ENCODE data around the gene XRCC3. TPM values are rescaled to one million over a fixed set of nuclear protein-coding genes. Genes with fewer than 3 reads are reported as not detected.

Gene XRCC3
- total RNA-seq, 1 experiment from 2014 or later, result 14.5 TPM

DNA sequence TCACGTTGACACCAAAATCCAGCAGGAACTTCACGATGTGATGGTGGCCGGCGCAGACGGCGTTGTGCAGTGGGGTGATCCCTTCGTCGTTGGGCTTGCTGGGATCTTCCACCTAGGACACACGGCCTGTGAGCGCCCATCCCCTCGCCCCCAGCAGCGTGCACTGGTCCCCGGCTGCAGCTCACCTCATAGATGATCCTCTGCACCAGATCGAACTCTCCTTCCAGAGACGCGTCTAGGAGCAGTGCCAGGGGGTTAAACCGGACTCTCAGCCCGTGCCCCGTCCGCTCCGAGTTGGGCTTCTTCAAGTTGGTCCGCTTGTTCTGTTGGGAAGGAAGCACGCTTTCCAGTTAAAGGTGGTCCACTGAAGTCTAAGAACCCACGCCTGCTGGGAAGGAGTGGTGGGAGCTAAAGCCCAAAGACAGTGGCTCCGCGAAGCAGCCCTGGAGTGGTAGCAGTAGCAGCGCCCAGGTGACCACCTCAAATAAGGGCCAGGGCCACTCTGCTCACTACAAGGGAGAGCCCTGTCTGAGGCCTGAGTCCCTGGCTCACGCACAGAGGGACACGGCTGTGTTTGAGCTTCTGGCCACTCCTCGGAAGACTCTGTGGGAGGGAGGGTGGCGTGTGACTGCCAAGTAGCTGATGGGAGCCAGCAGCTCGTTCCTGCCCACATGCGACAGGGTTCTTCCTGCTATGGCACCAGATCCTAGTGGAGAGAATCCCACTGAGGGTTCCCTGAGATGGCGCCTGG is 23.6 kb upstream of the XRCC3 start:
- no peak for DNase-seq (ENCODE audit: low read depth)

DNA sequence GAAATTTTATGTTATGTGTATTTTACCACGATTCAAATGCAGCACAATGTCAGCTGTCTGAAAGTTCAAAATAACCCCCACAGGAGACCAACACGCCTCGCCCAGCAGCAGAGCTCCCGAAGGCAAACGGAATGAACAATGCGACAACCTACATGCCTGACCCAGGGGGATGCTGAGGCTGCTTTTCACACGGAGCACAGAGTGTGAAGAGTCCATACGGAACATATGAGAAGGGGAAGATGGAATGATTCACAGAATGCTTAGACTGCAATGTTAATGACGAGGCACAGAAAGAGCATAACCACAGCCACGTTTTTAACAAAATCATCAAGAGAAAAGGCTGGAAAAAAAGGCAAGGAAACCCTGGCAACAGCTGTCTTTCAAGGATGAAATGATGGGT is 22.9 kb upstream of the XRCC3 start:
- no peak for DNase-seq (ENCODE audit: low read depth)

DNA sequence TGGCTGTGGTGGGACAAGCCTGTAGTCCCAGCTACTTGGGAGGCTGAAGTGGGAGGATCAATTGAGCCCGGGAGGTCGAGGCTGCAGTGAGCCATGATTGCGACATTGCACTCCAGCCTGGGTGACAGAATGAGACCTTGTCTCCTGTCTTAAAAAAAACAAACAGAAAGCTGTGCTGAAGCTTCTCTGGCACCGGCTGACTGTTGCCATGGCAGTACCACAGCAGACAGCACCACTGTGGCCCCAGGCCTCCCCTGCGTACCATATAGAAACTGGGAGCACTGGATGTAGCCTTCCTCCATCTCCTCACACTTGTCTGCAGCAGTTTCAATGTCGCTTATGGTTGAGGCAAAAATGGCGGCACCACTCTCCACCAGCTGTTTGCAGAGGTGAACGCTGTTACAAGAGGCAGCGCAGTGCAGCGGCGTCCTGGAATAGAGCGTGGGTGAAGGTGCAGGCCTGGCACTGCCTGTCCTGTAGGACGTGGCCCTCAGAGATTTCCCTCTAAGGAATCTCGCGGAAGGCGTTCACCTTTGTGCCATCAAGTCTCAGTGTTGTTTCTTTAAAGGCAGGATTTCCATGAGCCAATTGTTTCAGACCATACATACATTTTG is 22.3 kb upstream of the XRCC3 start:
- no peak for DNase-seq (ENCODE audit: low read depth)

DNA sequence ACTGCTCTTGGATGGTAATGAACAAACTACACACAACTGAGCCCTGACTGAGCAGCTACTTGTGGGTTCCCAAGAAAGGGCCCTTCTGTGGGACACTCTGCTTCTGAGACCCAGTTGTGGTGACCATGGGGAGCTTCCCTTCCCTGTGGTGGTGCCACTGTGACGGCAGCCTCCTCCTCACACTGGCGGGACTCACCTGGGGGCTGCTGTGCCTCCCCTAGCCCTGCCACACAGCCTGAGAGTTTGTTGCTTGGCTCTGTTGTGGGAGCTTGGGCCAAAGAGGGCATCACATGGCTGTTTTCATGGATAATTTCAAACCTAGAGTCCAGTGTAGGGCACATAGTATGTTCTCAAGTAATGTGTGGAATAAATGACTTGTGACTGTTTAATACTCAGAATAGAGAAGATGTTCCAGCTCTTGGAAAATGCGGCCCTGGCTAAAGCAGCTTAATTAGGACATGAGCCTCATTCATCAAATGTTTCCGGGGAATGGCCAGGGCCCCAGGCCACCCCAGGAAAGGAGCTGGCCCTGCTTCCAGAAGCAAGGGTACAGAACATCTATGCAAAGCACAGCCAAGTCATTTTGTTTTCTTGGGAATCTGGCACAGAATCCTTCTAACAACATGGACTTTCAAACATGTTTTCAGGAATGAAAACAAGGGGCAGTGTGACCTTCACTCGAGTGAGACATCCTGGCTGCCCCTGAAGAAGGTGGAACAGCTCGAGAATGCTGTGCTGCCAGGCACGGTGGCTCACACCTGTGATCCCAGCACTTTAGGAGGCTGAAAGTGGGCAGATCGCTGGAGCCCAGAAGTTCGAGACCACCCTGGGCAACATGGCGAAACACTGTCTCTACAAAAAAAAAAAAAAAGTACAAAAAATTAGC is 21.5 kb upstream of the XRCC3 start:
- no peak for DNase-seq (ENCODE audit: low read depth)

DNA sequence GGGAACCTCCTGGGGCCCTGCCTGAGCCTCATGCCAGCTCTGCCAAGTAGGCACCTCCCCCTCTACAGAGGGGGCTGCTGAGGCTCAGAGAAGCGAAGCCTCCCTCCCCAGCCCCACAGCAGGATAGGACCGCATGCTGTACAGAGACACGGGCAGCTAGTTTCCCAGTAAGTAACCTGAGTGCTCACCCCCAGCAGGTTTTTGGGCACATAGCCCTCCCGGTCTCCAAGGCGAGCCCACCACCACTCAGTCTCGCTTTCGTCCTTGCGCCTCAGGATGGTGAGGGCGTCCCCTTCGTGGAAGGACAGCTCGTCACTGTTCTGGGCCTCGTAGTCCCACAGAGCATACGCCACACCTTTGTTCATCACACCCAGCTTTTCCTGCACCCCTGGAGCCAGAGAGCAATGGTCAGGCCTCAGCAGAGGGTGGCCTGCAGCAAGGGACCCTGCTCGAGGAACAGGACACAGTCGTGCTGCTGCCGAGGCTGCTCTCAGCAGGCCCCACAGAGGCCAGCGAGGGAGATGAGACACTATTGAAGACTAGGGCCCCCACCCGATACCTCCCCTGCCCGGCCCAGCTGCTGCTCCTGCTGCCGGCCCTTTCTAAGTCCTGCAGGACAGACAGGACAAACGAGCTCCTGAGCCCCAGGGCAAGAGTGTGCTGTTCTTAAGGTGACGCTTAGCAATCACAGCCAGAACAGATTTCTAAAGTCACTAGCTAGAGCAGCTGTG is 20.7 kb upstream of the XRCC3 start:
- DNase-seq (ENCODE audit: low read depth), result no peak

DNA sequence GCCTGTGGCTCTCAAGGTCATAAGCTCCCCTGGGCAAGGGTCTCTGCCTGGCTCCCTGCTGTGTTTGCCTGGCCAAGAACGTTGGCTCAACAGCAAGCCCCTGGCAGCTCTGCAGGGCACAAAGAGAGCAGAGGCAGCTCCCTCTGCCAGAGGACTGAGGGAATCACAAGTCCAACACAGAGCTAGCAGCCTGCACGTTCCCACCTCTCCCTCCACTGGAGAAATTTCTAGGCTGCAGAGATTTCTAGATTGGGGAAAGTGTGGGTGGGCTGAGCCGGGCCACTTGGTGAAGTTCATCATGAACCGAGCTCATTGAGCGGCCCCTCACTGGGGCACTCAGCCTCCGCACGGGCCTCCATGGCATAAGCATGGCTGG is 20.2 kb upstream of the XRCC3 start:
- DNase-seq (ENCODE audit: low read depth), result no peak

DNA sequence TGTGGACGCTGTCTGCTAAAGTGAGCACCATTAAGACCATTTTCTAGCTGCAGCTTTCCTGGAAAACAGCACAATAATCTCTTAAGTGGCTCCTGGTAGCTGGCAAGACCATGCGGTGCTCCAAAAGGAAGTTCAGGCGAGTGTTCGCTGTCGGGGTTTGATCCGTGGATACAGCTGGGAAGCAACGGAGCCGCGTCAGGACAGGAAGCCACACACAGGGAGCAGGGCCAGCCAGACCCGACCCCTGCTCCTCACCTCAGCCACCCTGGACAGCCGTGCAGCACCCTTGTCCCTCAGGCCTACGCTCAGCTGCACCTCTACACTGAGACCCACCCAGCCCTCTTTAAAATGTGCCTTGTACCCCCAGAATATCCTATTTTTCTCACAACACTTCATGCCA is 19.8 kb upstream of the XRCC3 start:
- no peak for DNase-seq (ENCODE audit: low read depth)

DNA sequence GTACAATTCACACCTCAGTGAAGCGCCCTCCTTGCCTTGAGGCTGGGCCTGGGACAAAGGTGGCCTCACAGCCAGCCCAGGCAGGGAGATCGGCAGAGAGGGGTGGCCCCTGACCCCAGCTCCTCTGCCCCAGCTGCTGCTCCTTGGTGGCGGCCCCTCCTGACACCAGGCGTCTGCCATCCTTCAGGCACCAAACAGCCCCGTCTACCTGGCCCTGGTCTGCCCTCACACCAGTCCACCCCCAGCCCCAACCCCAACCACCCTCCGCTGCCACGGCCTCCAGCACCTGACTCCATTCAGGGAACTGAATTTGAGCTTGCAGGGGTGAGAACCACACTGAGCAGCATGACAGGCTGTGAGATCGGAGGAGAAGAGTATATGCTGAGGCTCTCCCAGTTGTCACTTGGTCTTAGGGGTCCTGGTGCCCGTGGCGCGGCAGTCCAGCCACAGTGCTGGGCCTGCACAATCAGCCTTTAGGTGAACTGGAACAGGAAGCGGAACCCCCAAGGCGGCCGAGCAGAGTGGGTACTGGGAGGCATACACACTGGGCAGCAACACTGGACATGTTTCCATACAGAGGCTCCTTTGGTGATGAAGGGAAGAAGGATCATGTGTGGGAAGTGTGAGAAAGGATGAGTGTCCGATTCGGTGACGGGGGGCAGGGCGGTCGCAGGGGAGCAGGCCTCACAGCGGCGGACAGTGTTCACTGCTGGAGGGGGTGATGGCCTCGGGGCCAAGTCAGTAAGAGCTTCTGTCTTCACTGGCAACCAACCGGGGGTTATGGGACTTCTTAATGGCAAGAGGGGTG is 19.0 kb upstream of the XRCC3 start:
- DNase-seq (ENCODE audit: low read depth), result no peak

DNA sequence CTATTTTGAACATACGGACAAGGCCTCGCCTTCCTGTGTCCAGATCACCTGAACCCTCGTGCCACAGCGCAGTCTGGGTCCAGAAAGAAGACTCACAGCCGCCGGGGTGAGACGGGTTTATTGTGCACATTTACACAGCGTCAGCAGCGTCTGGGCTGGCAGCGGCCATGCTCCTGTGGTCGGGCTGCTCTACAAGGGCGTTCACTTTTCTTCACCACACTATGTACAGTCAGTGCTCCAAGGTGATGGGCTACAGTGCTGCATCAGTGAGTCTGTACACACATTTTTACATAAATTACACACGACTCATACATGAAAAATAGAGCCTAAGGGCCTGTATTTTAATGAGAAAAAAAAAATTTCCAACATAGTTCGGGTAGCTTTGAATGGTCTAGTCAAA is 18.4 kb upstream of the XRCC3 start:
- DNase-seq (ENCODE audit: low read depth), result no peak

DNA sequence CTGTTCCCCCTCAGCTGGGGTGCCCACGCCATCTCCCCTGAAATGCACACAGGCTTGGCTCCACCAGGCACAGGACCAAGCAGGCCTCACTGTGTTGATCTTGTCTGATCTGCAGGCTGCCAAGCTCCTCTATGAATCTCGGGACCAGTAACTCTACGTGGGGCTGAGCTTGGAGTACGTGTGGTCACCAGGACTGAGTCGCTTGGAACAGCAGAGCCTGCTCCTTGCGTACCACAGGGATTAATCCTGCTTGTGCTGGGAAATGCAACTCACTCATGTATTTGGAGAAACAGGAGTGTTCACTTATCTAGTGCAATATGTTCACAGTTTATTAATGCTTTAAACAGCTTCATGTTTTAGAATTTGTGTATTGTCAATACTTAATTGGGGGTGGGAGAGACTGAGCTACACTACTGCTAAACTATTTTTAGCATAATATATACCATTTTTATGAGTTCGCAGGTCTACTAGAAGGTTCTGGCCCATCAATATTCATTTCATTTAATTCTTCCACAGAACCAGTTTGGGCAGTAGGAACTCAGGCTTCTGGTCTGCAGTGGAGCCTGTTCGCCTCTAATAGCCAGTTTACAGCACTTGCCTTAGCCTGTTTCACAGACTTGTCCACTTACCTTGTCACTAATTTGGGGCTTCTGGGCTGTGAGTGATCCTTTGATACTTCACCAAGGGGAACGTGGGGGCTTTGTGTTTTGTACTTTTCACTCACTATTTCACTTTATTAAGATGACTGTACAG is 17.8 kb upstream of the XRCC3 start:
- no peak for DNase-seq (ENCODE audit: low read depth)

DNA sequence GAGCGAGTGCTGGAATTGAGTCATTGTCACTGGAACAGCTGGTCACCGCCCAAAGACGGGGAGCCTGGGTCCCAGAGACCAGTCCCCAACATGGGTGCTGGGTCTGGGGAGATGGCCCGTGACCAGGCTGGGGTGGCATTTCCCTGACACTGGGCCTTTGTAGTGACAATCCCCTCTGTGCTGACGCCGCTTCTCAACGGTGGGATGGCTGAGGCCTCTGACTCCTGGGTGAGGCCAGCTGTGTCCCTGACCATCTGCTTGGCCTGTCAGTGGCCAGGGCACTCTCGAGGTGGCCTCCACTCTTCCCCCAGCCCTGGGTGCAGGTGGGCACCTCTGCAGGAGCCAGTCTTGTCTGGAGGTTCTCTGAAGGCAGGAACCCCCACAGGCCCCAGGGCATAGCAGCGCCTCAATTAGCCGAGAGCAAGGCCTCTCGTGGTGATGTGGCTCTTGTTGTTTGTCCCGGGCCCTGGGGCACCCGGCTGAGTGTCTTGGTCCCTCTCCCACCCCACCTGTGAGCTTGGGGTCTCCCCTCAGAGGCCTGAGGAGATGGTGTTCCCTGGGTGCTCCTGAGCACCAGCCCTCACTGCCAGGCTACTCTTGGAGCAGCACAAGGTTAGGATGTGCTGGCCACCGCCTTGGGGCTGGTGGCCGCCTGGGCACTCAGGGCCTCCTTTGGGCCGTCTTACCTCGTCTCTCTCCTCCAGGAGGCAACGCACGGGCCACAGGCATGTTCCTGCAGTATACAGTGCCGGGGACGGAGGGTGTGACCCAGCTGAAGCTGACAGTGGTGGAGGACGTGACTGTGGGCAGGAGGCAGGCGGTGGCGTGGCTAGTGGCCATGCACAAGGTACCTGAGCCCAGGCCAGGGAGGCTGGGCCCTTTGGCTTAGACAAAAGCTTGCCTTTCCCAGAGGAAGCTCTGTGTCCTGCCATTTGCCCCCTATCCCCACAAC is 16.9 kb upstream of the XRCC3 start:
- DNase-seq (ENCODE audit: low read depth), result no peak

DNA sequence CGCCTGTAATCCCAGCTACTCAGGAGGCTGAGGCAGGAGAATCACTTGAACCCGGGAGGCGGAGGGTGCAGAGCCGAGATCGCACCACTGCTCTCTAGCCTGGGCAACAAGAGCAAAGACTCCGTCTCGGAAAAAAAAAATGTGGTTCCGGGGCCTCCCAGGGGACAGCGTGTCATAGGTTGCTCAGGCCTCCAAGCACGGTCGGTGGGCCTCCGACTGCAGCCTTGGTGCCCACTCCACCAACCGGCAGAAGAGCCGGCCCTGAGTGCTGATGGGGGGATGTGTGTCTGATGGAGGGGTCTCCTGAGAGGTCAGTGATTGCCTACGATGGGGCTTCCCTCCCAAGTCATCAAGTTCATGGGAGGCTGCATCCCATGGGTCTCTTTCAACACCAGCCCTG is 16.2 kb upstream of the XRCC3 start:
- no peak for DNase-seq (ENCODE audit: low read depth)

DNA sequence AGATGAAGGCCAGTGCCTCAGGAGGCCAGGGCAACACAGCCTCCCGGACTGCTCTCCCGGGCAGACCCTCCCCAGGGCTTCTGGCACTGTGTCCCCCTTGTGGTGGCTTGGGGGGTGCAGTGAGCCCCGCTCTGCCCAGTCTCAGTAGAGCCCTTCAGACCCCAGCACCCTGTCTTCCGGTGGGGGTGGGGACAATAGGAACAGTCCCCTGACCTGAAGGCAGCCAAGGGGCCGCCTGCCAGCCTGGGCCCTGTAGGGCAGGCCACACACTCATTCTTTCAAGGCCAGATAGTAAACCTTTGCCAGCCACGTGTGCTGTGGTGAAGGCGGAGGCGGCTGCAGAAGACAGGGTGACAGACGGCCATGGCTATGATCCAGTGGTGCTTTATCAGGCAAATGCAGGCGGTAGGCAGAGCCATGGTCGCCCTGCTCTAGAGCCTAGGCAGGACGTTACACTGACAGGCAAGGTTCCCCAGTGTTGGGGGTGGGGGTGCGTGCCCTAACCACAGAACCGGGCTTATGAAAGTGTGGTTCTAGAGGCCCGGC is 15.3 kb upstream of the XRCC3 start:
- DNase-seq (ENCODE audit: low read depth), result no peak

DNA sequence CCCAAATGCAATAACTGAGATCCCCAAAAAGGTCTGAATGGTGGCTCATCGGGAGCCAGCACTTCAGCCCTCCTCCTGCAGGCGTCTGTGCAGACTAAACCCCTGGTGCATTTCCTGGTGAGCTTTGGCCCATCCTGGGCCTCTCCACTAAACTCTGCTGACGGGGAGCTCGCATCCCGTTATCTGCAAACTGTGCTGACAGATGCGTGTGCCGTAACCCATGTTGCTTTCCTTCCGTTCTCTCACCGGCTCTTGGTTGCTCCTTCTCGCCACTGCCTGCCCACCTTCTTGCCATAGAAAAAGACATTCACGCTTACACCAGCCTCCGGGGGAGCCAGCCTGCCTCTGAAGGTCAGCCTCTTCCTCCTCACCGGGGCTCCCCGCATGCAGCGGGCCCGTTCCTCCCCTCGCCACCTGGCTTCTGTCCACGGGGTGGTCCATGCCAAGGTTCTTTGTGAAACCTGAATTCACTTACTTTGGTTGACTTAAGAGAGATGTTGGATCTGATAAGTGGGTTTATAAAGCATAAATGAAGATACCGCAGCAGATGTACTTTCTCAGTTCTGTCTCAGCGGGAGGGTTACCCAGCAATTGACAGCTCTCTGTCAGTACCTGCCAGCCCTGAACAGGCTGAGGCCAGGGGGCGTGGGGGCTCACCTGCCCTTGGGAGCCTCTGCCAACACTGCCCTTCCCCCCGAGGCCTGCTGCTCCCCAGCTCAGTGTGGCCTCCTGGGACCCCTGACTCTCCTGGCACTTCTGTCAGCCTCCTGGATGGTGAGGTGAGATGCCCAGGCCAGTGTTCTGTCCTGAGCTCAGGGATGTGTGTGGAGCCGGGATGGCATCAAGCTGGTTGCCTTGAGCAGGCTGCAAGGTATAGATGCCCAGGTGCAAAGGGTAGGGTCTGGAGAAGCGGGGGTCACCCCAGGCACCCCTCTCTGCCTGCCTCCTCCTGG is 14.5 kb upstream of the XRCC3 start:
- no peak for DNase-seq (ENCODE audit: low read depth)

DNA sequence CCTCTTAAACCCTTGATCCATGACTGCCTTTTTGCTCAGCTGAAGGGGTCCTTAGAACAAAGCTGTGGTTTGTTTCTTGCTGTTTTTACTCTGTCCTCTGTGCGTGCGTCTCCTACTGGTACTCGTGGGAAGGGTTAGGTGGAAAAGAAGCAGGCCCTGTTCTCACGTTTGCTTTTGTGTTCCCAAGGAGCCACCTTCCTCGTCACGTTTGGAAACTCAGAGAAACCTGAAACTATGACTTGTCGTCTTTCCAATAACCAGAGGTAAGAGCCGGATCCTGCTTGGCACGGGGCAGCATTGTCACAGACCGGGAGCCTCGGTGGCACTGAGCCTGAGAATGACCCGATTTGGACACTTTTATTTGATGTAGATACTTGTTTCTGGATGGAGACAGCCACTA is 13.5 kb upstream of the XRCC3 start:
- DNase-seq (ENCODE audit: low read depth), result no peak

DNA sequence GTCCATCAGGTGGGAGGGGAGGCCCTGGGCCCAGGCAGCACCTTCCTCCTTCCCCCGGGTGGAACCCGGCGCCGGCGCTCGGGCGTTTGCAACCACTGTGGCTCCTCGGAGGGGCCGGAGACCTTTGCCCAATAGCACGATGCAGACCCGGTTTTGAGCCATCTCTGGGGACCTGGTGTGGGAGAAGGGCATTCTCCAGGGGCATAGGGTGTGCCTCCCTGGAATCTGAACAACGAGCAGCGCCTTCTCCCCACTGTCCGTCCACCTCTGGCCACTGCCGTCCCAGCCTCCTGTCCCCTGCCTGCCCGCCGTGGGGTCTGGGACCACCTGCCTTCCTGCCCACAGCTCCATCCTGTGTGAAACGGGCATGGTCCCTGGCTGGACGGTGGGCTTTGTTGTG is 12.9 kb upstream of the XRCC3 start:
- no peak for DNase-seq (ENCODE audit: low read depth)

DNA sequence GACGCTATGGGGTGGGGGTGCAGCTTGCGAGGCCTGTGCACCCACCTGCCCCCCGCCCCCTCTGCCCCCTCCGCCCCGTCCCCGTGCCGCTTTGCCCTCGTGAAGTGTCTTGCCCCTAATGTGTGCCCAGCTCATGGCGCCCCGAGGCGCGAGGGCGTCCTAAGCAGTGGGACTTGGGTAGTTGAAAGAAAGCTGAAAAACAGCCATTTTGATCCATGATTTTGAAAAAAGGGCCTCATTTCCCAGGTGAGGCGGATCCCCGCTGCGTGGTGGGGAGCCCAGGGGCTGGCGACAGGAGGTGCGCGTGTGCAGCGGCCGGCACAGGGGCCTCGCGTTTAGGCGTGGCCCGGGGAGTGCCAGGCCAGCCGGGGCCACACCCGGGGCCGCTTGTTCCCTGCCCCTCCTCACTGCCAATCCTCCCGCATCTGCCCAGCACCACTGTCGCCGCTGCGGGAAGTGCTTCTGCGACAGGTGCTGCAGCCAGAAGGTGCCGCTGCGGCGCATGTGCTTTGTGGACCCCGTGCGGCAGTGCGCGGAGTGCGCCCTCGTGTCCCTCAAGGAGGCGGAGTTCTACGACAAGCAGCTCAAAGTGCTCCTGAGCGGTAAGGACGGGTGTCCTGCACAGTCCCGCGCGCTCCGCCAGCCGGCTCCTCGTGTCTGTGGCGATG is 12.2 kb upstream of the XRCC3 start:
- DNase-seq (ENCODE audit: low read depth), result no peak

Data from RPMI7951 (cell line).